Ovary (tissue), 9 donors: ENCODE results near the gene GAREM1. TPM values are rescaled to one million over a fixed set of nuclear protein-coding genes. Genes with fewer than 3 reads are reported as not detected.
A peak's percentile ranks its signal among the peaks of the same experiment; 100 is the strongest.

Experiments
- DNase-seq, 5 donors: peaks; one replicate each; pipeline ENCODE4 v3.0.0-alpha.2; 2019 to 2020
- H3K27ac ChIP-seq, 2 donors: fragments of 200-600 bp; one replicate each; pipeline versions ENCODE4 v1.5.1 to v1.8.0; 2019 to 2022
- H3K27me3 ChIP-seq: fragments of 200-600 bp; one replicate; pipeline ENCODE4 v1.8.0; 2022
- H3K36me3 ChIP-seq: fragments of 200-600 bp; sonication (generic); one replicate; pipeline ENCODE4 v1.5.1; 2019
- H3K4me1 ChIP-seq: one replicate; pipeline ENCODE4 v1.8.1; 2013; ENCODE audit warnings: mild to moderate bottlenecking, moderate library complexity; ENCODE audit not compliant: insufficient read depth
- H3K4me3 ChIP-seq: fragments of 200-600 bp; sonication (generic); one replicate; pipeline ENCODE4 v1.5.1; 2017
- H3K9me3 ChIP-seq, 2 donors: fragments of 200-600 bp in 1 of 2; sonication (generic) in 1 of 2; one replicate each; pipeline versions ENCODE4 v1.5.1 to v1.8.1; 2013 to 2019; ENCODE audit warnings: mild to moderate bottlenecking in 1 of 2, moderate library complexity in 1 of 2
- EP300 ChIP-seq: sonication (generic); formaldehyde crosslinking; IDR thresholded peaks from one replicate; pipeline ENCODE4 v1.6.1; 2017; ENCODE audit warnings: antibody characterized with exemption
- POLR2A ChIP-seq: fragments of 450-650 bp; IDR thresholded peaks from one replicate; pipeline ENCODE4 v1.6.1; 2017; ENCODE audit warnings: antibody characterized with exemption, mild to moderate bottlenecking, moderate library complexity
- WGBS, 3 donors: extraction: QIAGEN DNeasy Blood & Tissue Kit in 1 of 3; methylation state at CpG; one replicate each; pipeline versions ENCODE4 v1.1.5 to v1.1.7; 2013 to 2017; 5-methylcytosine and 5-hydroxymethylcytosine counted together
- intact Hi-C, 4 donors: fragments of 100-400 bp; cut with DNase I; formaldehyde crosslinking; loops; one replicate each; pipeline versions ENCODE4 v1.11.0 to v1.15.1; 2022 to 2023
- polyA plus RNA-seq, 2 donors: library from polyadenylated mRNA; stranded (reverse); fragments of 200-250 nt in 1 of 2; fragments of 350-450 nt in 1 of 2; fragmentation: Illumina TruSeq in 1 of 2; extraction: RNeasy Lipid Tissue Mini Kit (QIAGEN cat#74804) in 1 of 2; gene quantifications; one replicate each; pipeline ENCODE4 v1.2.3, GENCODE V29; 2013 to 2014
- total RNA-seq, 7 donors: library from RNA; depleted of rRNA in 2 of 7; stranded (reverse); fragments of >200 nt in 2 of 7; fragmentation: NEBNext Ultra II Directional in 3 of 7; extraction: Animal tissue kit (Norgen Biotek cat#: 25700) in 3 of 7; gene quantifications; one replicate each; pipeline versions ENCODE4 v1.1.0 to v1.2.4, GENCODE V29; 2016 to 2023
- TF ChIP-seq, protein P1 (sequence below), 3 donors: fragments of 450-650 bp in 2 of 3; fragments of 200-600 bp in 1 of 3; IDR thresholded peaks; one replicate each; pipeline versions ENCODE4 v1.5.1 to v1.8.0; 2016 to 2022; ENCODE audit warnings: antibody characterized with exemption in 3 of 3, mild to moderate bottlenecking in 1 of 3
- donor health status: DM: no; HTN: no; CAD: no; lungs with moderate emphysema.
- donor health status: DM: no; HTN: no; CAD: no.
- donor health status: Bipolar disorder and iron deficiency.
- donor health status: DM: yes; HTN: yes; CAD: no.
- donor health status: DM: no; HTN: no; CAD: no.
- donor health status: DM: yes; HTN: yes; CAD: no.

Gene GAREM1
- total and polyA plus RNA-seq, 9 donors, result 2.7 to 15.2 (median 7.1) TPM

DNA sequence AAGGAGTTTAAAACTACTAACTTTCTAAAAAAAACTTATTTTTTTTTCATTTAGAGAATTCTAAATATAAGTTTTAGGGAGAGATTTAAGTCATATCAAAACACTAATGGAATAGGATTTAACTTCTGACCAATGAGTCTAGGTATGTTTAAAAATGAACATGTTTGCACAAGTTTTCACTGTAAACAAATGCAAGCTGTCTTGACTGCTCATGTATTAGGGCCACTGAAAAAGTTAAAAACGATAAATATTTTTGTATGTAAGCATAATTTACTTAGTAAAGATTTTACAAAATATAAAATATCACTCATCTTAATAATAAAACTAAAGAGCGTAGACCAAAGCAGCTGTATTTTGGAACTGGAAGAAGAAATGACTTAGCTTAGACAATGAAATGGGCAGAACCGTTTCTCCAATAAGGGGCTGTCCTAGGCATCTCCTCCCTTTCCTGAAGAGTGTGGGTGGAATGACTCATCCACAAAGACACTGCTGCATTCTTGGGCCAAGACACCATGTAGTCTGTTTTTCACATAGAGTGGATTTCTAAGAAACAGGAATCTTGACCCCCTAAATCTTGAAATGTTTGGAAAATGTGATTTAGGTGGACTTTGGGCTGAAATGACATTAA, 162.1 kb downstream of the GAREM1 start:
- peak in 1 of 5 donors; percentile 51 for DNase-seq
- H3K9me3 ChIP-seq, result no peaks in the 10 kb centered on the region
- H3K36me3 ChIP-seq, result no peaks in the 10 kb centered on the region
- H3K4me1 ChIP-seq, result peaks cover 5% of the 10 kb centered on the region
- WGBS, 3 donors, result 26 to 42% (median 30%) methylated on average over 3 of the region's 3 CpGs
- H3K27me3 ChIP-seq, result no peaks in the 10 kb centered on the region
- H3K27ac ChIP-seq, result no peak overlapping the region
- TF ChIP-seq, protein P1, sequence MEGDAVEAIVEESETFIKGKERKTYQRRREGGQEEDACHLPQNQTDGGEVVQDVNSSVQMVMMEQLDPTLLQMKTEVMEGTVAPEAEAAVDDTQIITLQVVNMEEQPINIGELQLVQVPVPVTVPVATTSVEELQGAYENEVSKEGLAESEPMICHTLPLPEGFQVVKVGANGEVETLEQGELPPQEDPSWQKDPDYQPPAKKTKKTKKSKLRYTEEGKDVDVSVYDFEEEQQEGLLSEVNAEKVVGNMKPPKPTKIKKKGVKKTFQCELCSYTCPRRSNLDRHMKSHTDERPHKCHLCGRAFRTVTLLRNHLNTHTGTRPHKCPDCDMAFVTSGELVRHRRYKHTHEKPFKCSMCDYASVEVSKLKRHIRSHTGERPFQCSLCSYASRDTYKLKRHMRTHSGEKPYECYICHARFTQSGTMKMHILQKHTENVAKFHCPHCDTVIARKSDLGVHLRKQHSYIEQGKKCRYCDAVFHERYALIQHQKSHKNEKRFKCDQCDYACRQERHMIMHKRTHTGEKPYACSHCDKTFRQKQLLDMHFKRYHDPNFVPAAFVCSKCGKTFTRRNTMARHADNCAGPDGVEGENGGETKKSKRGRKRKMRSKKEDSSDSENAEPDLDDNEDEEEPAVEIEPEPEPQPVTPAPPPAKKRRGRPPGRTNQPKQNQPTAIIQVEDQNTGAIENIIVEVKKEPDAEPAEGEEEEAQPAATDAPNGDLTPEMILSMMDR (IDR thresholded peaks at IDR 0.05), result no peak
- no peak for TF ChIP-seq POLR2A
- no peak for TF ChIP-seq EP300
- no peak overlapping the region for H3K4me3 ChIP-seq
- intact Hi-C loops, result no loop called here

DNA sequence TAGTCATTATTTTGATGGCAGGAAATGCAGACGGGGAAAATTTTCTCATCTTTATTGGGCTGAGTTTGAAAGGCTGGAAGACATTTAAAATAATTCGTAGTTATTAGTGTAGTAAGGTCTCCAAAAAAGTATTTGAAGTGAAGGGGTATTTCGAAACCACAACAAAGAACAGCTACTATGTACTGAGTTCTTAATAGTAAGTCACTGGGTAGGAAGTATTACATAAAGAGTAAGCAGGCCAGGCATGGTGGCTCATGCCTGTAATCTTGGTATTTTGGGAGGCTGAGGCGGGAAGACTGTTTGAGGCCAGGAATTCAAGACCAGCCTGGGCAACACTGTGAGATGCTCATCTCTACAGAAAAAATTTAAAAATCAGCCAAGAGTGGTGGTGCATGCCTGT, 167.3 kb downstream of the GAREM1 start:
- WGBS, 3 donors, result 81 to 95% (median 91%) methylated on average over 4 of the region's 4 CpGs
- intact Hi-C loops, result no loop called here
- DNase-seq, result no peak
- TF ChIP-seq POLR2A, result no peak
- TF ChIP-seq, protein P1 (IDR thresholded peaks at IDR 0.05), result no peak
- TF ChIP-seq EP300, result no peak
- Histone ChIP-seq H3K9me3 (no peaks in the 10 kb centered on the region), H3K27ac (no peak overlapping the region), H3K36me3 (no peaks in the 10 kb centered on the region), H3K4me3 (no peak overlapping the region), H3K27me3 (no peaks in the 10 kb centered on the region), H3K4me1 (peaks cover 2% of the 10 kb centered on the region)

DNA sequence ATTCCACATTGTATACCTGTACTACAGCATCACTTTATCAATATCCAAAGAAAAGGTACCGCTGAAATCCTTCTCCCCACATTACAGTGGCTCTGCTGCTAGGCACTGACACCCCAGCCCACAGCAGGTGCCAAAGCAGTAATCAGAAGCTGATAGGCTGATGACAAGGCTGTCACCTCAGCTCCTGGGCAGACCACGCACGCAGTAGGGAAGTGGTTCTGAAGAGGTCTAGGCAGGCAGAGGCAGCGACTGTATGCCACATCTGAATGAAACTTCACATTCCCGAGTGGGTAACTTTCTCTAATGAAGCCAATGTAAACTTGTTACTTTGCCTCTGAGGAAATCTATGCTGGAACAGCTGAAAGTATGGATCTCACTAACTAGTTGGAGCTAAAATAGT, 167.9 kb downstream of the GAREM1 start:
- Histone ChIP-seq H3K4me3 (no peak overlapping the region), H3K36me3 (no peaks in the 10 kb centered on the region), H3K27ac (no peak overlapping the region), H3K27me3 (no peaks in the 10 kb centered on the region), H3K4me1 (peaks cover 2% of the 10 kb centered on the region), H3K9me3 (no peaks in the 10 kb centered on the region)
- intact Hi-C loops, result no loop called here
- TF ChIP-seq POLR2A (no peak), EP300 (no peak)
- TF ChIP-seq, protein P1 (IDR thresholded peaks at IDR 0.05), result no peak
- WGBS, 3 donors, result 86 to 94% (median 93%) methylated on average over 5 of the region's 5 CpGs
- DNase-seq, result no peak

DNA sequence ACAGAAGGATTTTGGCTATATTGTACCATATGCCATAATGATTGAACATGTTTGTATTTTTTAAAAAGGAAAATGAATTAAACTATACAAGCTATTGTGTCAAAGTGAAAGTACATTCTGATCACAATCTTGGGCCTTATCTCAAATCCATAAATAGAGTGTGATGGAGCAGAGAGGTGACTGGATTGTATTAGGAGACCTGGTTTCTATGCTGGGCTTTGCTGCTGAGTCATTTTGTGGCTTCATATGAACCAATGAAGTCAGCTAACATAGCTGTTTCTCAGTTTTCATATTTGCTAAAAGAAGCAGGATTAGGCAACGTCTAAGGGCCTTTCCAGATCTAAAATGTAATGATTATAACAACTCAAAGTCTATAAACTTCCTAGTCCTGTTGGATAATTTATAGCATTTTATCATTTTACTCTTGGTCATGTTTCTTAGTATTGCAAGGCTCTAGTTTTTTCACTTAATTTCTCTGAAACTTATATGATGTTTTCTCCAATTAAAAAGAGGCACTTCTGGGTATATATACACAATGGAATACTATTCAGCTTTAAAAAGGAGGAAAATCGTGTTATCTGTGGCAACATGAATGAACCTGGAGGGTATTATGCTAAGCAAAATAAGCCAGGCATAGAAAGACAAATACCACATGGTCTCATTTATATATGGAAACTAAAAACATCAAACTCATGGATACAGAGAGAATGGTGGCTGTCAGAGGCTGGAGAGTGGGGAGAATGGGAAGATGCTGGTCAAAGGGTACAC, 168.5 kb downstream of the GAREM1 start:
- Histone ChIP-seq H3K27me3 (no peaks in the 10 kb centered on the region), H3K36me3 (no peaks in the 10 kb centered on the region), H3K9me3 (no peaks in the 10 kb centered on the region), H3K4me1 (peaks cover 2% of the 10 kb centered on the region), H3K4me3 (no peak overlapping the region), H3K27ac (no peak overlapping the region)
- DNase-seq, result no peak
- TF ChIP-seq, protein P1 (IDR thresholded peaks at IDR 0.05), result no peak
- no peak for TF ChIP-seq EP300
- intact Hi-C loops, result no loop called here
- 59 to 66% (median 66%) methylated on average over 2 of the region's 2 CpGs for WGBS, 3 donors
